ENCODE measurements around the gene HSD17B3. TPM values are rescaled to one million over a fixed set of nuclear protein-coding genes. Genes with fewer than 3 reads are reported as not detected.
"Not testable (repeated sequence)": the region's sequence is repeated elsewhere in the genome, so short reads cannot be mapped to it uniquely, and the experiment has no call there.

The HSD17B3 gene
- total RNA-seq, 1 donor from 2014 or later = not detected

DNA sequence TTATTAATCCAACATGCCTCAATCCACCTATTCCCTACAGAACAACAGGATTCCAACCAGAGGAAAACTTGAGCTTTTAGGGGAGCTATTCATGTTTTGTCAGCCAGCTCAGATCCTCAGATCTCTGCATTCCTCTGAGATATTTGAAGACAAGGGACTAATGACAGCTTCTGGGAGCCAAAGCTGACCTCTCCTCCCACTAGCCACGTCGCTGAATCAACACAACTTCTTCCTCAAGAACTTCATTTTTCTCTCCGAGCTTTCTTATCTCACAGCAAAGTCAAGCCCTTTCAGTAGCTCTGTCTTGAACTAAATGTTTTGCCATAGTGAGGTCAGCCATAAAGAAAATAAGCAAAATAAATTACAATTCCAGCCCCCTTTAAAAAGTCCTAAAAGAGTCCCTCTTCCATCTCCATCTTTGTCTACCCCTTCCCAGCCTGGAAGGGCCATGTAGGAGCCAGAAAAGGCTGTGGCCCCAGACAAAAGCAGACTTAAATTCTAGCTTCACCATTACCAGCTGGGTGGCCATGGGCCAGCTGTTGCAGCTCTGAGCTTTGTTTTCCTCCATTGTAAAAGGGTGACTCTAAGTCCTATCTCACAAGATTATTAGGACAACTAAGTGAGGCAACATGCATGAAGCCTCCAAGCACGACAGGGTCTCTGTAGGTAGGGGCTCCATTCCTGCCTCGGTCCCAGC lies 65.0 kb downstream of the HSD17B3 start:
- intact Hi-C loops (cut with micrococcal nuclease) = no loop called here

DNA sequence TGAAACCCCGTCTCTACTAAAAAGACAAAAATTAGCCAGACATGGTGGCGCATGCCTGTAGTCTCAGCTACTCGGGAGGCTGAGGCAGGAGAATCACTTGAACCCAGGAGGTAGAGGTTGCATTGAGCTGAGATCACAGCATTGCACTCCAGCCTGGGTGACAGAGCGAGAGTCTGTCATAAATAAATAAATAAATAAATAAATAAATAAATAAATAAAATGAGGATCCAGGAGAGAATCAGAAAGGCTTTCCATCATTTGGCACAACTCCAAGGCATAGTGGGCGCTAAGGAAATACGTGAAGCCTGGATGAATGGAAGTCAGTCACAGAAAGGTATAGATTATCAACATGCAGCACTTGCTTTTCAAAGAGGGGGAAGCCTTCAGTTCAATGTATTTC lies 65.6 kb downstream of the HSD17B3 start:
- intact Hi-C loops (cut with micrococcal nuclease) = not testable (repeated sequence)

DNA sequence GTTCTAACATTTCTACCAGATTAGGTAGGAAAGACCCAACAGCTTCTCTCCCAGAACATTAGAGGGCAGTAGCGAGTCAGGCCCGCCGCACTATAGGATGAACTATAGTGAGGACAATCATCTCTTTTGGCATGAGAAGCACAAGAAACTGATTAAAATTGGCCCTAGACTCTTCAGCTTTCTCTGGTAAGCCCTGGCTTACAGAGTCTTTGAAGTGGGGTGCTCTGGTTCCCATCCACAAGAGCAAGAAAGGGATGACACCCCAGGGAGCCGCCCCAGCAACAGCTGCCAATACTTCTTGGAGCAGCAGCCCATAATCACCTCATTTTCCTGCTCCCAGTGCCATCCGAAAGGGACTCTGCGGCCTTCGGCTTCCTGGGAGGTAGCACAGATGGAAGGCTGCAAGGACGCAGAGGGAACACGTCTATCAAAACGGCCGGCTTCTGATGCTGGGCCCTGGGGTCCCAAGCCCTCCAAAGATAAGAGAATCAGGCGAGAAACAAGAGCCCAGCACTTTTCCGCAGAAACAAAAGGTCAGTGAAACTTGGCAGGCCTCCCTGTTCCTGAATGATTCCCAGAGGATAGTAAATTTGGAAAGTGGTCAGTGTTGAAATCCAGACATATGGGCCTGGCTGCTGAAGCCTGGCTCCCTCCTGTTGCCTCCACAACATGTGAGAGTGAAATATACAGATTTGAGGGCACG lies 69.3 kb downstream of the HSD17B3 start:
- intact Hi-C loops (cut with micrococcal nuclease) = loop anchor here (1.0 kb wide), 2 partner anchors 419 to 435 kb away; no protein-coding TSS in a partner anchor

DNA sequence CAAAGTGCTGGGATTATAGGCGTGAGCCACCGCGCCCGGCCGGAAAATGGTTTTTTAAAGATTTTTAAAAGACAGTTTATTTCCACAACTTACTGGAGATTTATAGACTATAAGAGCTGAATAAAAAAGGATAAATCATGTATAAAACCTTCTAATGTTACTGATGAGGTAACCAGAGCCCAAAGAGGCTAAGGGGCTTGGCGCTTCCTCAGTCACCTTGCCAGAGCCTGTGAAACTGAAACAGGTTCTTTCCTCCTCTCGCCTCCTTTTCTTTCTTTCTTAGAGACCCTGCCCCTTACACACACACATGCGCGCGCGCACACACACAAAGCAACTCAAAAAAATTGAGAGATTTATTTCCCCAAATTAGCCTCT lies 69.8 kb downstream of the HSD17B3 start:
- intact Hi-C loops (cut with micrococcal nuclease) = loop anchor here (1.0 kb wide), 2 partner anchors 419 to 435 kb away; no protein-coding TSS in a partner anchor

DNA sequence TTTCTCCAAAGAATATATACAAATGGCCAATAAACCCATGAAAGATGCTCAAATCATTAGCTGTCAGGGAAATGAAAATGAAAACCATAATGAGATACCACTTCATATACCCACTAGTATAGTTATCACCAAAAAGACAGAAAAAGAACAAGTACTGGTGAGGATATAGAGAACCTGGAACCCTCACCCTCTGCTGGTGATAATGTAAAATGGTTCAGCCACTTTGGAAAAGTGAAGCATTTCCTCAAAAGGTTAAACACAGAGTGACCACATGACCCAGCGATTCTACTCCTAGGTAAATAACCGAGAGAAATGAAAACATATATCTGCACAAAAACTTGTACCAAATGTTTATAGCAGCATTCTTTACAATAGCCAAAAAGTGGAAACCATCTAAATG lies 72.0 kb downstream of the HSD17B3 start:
- intact Hi-C loops (cut with micrococcal nuclease) = no loop called here

DNA sequence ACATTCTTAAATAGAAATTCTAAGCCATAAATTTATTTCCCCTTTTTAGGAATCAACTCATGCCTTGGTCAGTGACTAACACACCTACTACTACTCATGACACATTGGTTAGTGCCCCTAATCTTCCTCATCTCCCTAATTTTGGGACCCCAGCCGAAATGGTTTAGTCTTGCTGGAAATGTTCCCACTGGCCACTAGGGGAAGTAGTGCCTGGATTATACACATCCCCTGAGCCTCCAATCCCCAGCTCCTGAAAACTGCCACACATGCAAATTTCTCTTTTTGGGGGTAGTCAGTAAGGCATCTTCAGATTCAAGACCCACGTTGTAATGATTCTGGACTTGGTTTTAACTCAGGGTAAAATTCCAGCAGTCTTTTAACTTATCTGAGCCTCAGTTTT lies 79.8 kb downstream of the HSD17B3 start:
- intact Hi-C loops (cut with micrococcal nuclease) = no loop called here

DNA sequence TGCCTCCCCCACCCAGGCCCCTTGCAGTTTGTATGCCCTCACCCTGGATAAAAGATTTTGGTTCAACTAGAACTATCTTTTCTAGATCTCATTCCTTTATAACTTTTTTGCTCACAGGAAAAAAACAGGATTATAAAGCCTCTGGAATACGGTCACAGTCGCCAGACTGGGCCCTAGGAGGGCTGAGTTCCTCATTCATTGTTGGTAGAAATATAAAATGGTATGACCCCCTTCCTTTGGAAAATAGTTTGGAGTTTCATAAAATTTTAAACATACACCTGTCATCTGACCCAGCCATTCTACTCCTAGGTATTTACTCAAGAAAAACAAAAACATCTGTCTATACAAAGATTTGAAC lies 82.1 kb downstream of the HSD17B3 start:
- intact Hi-C loops (cut with micrococcal nuclease) = loop anchor here (2.0 to 5.0 kb wide), 9 partner anchors 97 to 1538 kb away; partner anchors contain the start of genes ERCC6L2 and FANCC

DNA sequence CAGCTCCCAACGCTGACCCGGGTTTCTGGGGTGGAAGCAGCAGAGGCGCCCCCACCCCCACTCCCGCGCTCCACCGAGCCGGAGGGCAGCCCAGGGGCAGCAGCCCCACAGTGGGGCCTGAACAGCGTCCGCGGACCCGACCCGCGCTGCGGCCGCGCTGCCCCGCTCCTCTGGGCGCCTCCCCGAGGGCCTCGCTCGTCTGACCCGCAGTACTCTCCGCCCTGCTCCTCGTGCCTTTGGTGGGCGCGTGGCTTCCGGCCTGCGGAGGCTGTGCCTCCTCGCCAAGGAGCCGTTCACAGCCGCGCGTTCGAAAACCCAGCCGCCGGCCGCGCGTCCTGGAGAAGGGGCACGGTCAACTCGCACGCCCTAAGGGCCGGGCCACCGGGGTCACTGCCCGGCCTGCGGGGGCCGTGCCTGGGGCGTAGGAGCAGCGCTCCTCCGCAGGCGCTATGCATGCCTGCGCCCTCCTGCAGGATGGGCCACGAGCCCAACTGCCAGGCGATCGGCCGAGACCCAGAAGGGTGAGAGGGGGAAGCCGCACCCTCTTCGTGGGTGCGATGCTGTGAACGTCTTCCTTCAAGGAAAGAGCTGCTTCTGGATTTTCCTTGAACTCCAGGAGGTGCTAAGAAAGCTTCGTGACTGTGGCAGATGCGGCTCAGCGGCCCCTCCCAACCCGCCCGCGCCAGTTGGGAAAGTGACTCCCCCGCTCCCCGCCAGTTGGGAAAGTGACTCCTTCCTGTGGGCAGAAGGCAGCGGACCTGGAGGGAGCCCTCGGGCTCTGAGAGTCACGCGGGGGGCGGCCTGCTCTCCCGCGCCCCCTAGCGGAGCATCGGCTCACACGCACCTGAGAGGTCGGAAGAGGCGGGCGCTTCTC lies 82.7 kb downstream of the HSD17B3 start:
- intact Hi-C loops (cut with micrococcal nuclease) = loop anchor here (2.0 to 5.0 kb wide), 9 partner anchors 98 to 1537 kb away; partner anchors contain the start of genes ERCC6L2 and FANCC

DNA sequence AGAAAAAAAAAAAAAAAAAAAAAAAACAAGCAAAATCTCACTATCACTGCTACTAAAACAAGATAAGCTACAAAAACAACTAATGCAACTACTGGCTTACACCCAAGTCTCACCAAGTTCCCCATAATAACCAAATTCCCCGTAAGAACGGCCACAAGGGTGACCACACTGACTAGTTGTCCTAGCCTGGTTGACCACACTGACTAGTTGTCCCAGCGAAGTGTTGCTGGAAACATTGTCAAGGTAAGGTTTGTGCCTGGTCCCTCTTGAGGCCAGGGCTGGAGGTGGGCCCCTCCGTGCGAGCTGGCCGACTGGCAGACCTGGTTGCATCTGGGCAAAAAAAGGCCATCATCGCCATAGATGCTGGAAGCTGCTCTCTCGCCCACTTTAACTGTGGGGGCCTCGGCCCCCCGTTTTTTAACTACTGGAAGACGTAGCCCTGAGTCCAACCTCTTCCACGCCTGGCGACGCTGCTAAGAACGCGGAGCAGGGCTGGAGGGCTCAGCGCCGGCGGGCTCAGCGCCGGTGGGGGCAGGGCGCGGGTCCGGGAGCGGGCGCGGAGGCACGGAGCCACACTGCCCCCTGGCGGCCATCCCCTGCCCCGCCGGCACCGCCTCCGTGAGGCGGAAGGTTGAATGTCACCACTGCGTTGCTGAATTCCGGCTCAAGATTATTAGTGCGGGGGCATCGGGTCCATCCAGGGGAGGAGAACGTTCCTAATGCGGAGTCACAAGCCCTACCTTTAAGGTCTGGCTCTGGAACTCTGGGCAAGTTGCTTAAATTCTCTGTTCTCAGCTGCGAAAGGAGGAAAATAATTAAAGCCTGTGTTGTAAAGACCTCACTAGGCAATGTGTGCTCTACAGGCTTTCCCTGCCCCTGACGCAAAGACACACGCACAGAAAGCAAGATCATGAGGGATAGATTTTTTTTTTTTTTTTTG lies 84.0 kb downstream of the HSD17B3 start:
- intact Hi-C loops (cut with micrococcal nuclease) = loop anchor here (1.0 to 5.0 kb wide), 15 partner anchors 68 to 1536 kb away; partner anchors contain the start of genes ERCC6L2 and FANCC

DNA sequence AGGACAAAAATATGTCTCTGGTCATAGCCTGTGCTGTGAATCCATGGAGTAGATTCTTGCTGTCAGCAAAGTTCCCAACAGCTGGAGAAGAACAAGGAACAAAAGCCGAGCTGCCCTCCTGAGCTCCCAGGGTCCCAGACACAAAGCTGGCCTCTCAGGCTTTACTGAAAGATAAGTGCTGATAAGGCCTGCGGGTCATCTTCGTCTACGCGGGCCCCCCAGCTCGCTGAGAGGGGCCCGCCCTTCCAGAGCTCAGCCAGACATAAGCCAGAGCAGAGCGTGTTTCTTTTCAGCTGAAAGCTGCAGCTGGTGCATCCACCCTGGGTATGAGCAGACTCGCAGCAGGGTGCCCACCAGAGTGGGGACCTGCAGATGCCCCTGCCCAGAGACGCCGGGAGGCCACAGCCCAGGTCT lies 84.7 kb downstream of the HSD17B3 start:
- intact Hi-C loops (cut with micrococcal nuclease) = loop anchor here (5.0 kb wide), 8 partner anchors 100 to 1535 kb away; partner anchors contain the start of gene FANCC

DNA sequence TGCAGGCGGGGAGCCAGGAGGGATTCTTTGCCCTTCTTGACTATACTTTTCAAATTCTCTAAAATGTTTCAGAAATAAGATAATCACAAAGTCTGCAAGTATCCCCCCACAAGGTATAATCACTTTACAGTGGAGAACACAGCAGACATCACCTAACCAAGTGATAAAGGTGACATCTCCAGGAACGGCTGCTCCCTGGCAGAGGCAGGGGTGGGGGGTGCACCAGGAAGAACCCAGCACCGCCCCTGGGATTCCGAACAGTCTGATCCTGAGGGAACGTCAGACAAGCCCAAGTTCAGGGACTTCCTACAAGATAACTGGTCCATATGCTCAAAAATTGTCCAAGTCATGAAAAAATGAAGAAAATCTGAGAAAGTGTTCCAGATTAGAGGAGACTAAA lies 85.4 kb downstream of the HSD17B3 start:
- intact Hi-C loops (cut with micrococcal nuclease) = loop anchor here (5.0 kb wide), 8 partner anchors 101 to 1534 kb away; partner anchors contain the start of gene FANCC

DNA sequence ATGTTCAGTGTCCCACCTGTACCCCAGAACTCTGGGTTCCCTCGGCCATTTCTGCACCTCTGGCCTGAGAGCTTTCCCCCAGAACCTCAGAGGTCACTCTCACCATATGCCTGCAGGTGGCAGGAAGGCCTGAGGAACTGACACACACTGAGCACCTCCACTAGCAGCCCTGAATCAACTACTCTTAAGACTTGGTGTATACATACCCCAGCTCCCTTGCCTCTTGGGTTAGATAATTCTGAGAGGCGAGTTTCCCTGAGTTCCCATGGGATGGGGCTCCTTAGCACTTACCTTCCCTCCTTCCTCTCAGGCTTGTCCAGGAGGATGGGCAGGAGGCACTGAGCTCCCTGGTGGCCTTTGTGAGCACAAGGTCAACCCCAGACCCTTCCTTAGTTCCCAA lies 86.1 kb downstream of the HSD17B3 start:
- intact Hi-C loops (cut with micrococcal nuclease) = loop anchor here (5.0 kb wide), 8 partner anchors 101 to 1534 kb away; partner anchors contain the start of gene FANCC

DNA sequence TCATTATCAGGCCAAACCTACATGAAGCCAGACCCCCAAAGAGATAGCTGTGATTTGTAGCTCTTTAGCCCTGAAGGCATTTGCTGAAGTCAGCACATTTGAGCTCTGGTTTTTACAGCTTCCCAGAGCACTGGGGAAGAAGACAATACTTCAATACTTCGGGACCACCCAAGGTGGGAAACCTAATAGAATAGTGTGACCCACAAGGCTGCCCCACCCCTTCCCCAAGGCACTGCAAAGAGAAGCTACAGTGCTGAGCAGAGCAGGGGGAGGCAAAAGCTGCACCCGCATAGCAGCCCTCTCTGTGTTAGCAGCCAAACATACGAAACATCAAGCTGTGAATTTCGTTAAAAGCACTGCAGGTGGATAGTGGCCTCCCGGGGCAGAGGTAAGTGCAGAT lies 87.3 kb downstream of the HSD17B3 start:
- intact Hi-C loops (cut with micrococcal nuclease) = loop anchor here (5.0 kb wide), 8 partner anchors 103 to 1532 kb away; partner anchors contain the start of gene FANCC

DNA sequence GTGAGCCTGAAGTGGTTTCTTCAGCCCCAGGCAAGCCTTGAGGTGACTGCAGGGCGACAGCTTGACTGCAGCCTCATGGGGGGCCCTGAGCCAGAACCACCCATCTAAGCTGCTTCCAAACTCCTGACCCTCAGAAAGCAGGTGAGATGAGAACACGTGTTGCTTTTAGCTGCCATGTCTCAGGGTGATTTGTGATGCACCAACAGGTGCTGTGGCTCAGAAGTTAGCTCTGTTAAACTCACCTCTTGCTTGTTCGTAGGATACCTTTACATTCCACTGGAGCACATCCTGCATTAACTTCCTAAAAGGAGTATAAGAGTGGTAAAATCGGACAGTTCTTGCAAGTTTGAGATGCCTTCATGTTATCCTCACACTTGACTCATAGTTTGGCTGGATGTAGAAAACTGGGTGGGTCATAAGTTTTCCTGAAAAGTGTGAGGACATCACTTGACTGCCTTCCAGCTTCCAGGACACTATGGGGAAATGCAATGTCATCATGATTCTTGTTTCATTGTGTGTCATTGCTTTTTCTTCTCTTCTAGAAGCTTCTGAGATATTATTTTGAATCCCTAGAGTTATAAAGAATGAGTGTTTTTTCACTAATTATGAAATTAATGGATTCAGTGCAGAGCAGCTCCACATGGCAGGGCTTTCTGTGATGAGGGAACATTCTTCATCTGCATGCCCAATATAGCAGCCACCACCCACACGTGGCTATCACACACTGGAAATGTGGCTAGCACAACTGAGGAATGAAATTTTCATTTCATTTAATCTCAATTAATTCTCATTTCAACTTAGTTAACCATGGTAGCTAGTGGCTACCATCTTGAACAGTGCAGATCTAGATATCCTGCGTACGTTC lies 92.3 kb downstream of the HSD17B3 start:
- intact Hi-C loops (cut with micrococcal nuclease) = no loop called here

DNA sequence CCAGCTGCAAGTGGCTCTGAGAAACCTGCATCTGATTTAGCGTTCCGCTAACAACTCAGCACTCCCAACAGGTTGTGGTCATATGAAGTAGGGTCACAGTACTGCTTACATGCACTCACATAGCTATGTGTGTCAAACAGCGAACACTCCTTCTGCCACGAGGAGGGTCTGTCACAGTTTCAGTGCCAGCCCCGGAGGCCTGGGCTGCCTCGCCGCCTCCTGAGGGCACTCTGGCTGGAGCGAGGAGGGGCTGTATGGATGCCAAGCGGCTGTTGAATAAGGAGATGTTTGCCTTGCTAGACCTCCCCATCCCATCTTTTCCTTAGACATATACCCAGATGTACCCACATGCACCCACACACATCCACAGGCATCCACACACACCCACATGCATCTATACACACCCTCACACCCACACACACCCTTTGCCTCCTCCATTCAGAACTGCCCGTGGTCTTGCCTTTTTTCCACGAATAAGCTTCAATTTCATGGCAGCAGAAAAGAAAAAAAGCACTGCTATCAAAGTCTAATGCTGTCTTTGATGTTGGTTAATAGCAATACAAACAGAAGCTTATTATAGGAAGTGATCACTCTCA lies 95.7 kb downstream of the HSD17B3 start:
- intact Hi-C loops (cut with micrococcal nuclease) = no loop called here

DNA sequence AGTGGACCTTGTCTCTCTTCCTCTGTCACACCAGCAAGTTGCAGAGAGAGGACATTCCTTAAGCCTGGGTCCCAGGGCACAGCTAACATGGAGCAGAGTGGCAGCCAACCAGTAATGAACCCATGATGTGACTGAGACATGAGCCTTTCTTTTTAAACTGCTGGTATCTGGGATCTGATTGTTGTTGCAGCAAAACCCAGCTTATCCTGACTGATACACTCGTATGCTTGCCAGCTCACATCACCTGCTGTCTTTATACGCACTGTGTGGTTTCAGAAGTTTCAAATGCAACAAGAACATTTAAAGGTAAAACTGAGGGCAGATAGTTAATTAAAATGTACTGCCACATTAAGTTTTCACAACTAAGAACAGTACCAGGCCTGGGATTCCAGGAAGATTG lies 97.1 kb downstream of the HSD17B3 start:
- intact Hi-C loops (cut with micrococcal nuclease) = no loop called here

DNA sequence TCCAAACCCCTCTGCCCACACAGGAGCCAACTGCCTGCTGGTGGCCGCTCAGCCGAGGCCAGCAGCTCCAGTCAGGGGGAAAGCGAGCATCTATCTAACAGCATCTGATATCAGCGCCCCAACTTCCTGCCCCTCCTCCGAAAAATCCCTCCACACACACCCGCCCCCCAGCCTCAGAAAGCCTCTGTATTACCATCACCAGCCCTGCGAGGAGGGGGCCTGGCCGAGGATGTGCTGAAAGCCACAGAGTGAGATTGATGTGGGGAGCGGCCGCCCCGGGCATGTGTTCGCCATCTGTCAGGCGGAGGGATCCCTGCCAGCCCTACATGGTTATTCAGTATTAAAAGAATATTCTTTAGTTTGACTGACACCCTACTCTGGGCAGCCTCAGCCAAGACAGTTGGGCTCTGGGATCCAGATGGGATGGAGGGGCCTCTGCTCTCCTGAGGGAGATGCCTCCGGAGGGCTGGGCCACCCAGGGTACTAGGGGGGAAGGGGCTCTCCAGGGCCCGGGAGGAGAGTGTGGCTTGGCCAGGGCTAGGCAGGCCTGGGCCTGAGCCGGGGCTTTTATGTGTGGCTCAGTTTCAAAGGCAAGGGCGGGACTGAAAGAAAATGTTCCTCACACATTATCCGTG lies 98.0 kb downstream of the HSD17B3 start:
- intact Hi-C loops (cut with micrococcal nuclease) = no loop called here

Measured in T-helper 1 cell treated with Interleukin-12 subunit alpha and Interleukin-12 subunit beta and Interleukin-4 antibody, amounts not matched to agents 30 ng/mL and 1 ng/mL, for 36 hours (primary cell).